GM23338 (cell line): Measurements from ENCODE around the gene CHMP5. TPM values are rescaled to one million over a fixed set of nuclear protein-coding genes. Genes with fewer than 3 reads are reported as not detected.

Experiments
- ATAC-seq: fragments of 200-7000 bp; cut with Tn5 transposase; 3 replicates; pipeline ENCODE4 v1.9.1; 2020
- DNase-seq: peaks from one replicate; pipeline ENCODE4 v3.0.0-alpha.2; 2015; ENCODE audit warnings: low spot score
- H2AFZ ChIP-seq: fragments of 200-600 bp; sonication (generic); 2 replicates; pipeline ENCODE4 v1.8.0; 2016; ENCODE audit warnings: antibody characterized with exemption, mild to moderate bottlenecking, moderate library complexity
- H3F3A ChIP-seq: fragments of 200-600 bp; sonication (generic); replicated peaks from 2 replicates; pipeline ENCODE4 v1.8.0; 2017; ENCODE audit warnings: antibody characterized with exemption, mixed run types, low read depth
- H3K27ac ChIP-seq: fragments of 200-600 bp; sonication (generic); 2 replicates; pipeline ENCODE4 v1.6.1; 2016; ENCODE audit warnings: low read depth
- H3K27me3 ChIP-seq: fragments of 200-600 bp; sonication (generic); 2 replicates; pipeline ENCODE4 v1.8.0; 2016; ENCODE audit warnings: mild to moderate bottlenecking, mixed run types, moderate library complexity; ENCODE audit not compliant: insufficient read depth
- H3K36me3 ChIP-seq: fragments of 200-600 bp; sonication (generic); 2 replicates; pipeline ENCODE4 v1.8.0; 2016; ENCODE audit warnings: mild to moderate bottlenecking; ENCODE audit not compliant: insufficient read depth
- H3K4me1 ChIP-seq: fragments of 200-600 bp; sonication (generic); 2 replicates; pipeline ENCODE4 v1.8.0; 2016; ENCODE audit warnings: mild to moderate bottlenecking, moderate library complexity; ENCODE audit not compliant: insufficient read depth
- H3K4me2 ChIP-seq: fragments of 200-600 bp; sonication (generic); 2 replicates; pipeline ENCODE4 v1.7.1; 2017; ENCODE audit warnings: mixed run types
- H3K4me3 ChIP-seq: fragments of 200-600 bp; sonication (generic); 2 replicates; pipeline ENCODE4 v1.6.1; 2016; ENCODE audit warnings: mixed run types
- H3K79me2 ChIP-seq: fragments of 200-600 bp; sonication (generic); replicated peaks from 2 replicates; pipeline ENCODE4 v1.8.0; 2017; ENCODE audit warnings: mild to moderate bottlenecking; ENCODE audit not compliant: insufficient read depth
- H3K9me2 ChIP-seq: fragments of 200-600 bp; sonication (generic); 2 replicates; pipeline ENCODE4 v1.8.0; 2017; ENCODE audit not compliant: insufficient read depth
- H4K20me1 ChIP-seq: fragments of 200-600 bp; sonication (generic); replicated peaks from 2 replicates; pipeline ENCODE4 v1.8.0; 2017; ENCODE audit warnings: mild to moderate bottlenecking; ENCODE audit not compliant: insufficient read depth
- H3K27ac Mint-ChIP-seq: 2 replicates; pipeline ENCODE4 v1.8.0; 2020; ENCODE audit warnings: inconsistent platforms, mild to moderate bottlenecking, moderate library complexity, mixed read lengths
- H3K27me3 Mint-ChIP-seq: 3 replicates; pipeline ENCODE4 v1.8.0; 2022; ENCODE audit warnings: low read depth, mild to moderate bottlenecking, moderate library complexity, mixed read lengths, inconsistent platforms; ENCODE audit not compliant: insufficient read depth, poor library complexity
- H3K36me3 Mint-ChIP-seq: 3 replicates; pipeline ENCODE4 v1.8.0; 2021; ENCODE audit warnings: low read depth, mild to moderate bottlenecking, inconsistent platforms, moderate library complexity, mixed read lengths
- H3K4me1 Mint-ChIP-seq: 3 replicates; pipeline ENCODE4 v1.8.0; 2020; ENCODE audit warnings: mild to moderate bottlenecking, inconsistent platforms, mixed read lengths
- H3K4me3 Mint-ChIP-seq: 3 replicates; pipeline ENCODE4 v1.8.0; 2021; ENCODE audit warnings: moderate library complexity, mild to moderate bottlenecking, inconsistent platforms, mixed read lengths
- H3K9me3 Mint-ChIP-seq: 3 replicates; pipeline ENCODE4 v1.8.0; 2020; ENCODE audit warnings: moderate library complexity, mild to moderate bottlenecking, inconsistent platforms, mixed read lengths
- CTCF ChIP-seq, 2 experiments: fragments of 200-600 bp in 1 of 2; sonication (generic) in 1 of 2; conservative IDR thresholded peaks; 2 replicates each; pipeline versions ENCODE4 v1.5.1 to v1.6.1; 2016 to 2017; ENCODE audit warnings: antibody characterized with exemption in 2 of 2, low read depth in 2 of 2, mild to moderate bottlenecking in 2 of 2, moderate library complexity in 1 of 2
- EZH2 ChIP-seq: fragments of 200-600 bp; sonication (generic); IDR thresholded peaks from one replicate; pipeline ENCODE4 v1.8.0; 2017; ENCODE audit warnings: antibody characterized with exemption, mild to moderate bottlenecking, low read depth; ENCODE audit not compliant: unreplicated experiment
- EZH2phosphoT487 ChIP-seq: fragments of 200-600 bp; sonication (generic); IDR thresholded peaks from one replicate; pipeline ENCODE4 v1.8.1; 2018; ENCODE audit warnings: antibody characterized with exemption; ENCODE audit not compliant: unreplicated experiment
- JUNB ChIP-seq: IDR thresholded peaks from one replicate; pipeline ENCODE4 v1.6.1; 2016; ENCODE audit warnings: antibody characterized with exemption; ENCODE audit not compliant: unreplicated experiment
- POLR2AphosphoS5 ChIP-seq: IDR thresholded peaks from 2 replicates; pipeline ENCODE4 v1.6.1; 2016; ENCODE audit warnings: antibody characterized with exemption, low read depth
- REST ChIP-seq: IDR thresholded peaks from one replicate; pipeline ENCODE4 v1.6.1; 2018; ENCODE audit warnings: antibody characterized with exemption; ENCODE audit not compliant: unreplicated experiment
- STAT1 ChIP-seq: IDR thresholded peaks from one replicate; pipeline ENCODE4 v1.6.1; 2016; ENCODE audit warnings: antibody characterized with exemption; ENCODE audit not compliant: unreplicated experiment
- ZNF114 ChIP-seq: fragments of 250-450 bp; sonication (Bioruptor Pico); IDR thresholded peaks from 2 replicates; pipeline ENCODE4 v1.5.0; 2020; ENCODE audit warnings: mild to moderate bottlenecking, moderate library complexity
- polyA plus RNA-seq: library from polyadenylated mRNA; unstranded; fragments of >200 nt; fragmentation: Nextera tagmentation; extraction: Ambion mirVana; gene quantifications from 2 replicates; pipeline ENCODE4 v1.2.1, GENCODE V29; 2016
- total RNA-seq: library from RNA; depleted of rRNA; stranded (reverse); fragments of >200 nt; shearing (Covaris generic); gene quantifications from 2 replicates; pipeline ENCODE4 v1.2.3, GENCODE V29; 2014

The CHMP5 gene
- total and polyA plus RNA-seq, 2 experiments from 2014 or later: 30.9 to 77.8 TPM

DNA sequence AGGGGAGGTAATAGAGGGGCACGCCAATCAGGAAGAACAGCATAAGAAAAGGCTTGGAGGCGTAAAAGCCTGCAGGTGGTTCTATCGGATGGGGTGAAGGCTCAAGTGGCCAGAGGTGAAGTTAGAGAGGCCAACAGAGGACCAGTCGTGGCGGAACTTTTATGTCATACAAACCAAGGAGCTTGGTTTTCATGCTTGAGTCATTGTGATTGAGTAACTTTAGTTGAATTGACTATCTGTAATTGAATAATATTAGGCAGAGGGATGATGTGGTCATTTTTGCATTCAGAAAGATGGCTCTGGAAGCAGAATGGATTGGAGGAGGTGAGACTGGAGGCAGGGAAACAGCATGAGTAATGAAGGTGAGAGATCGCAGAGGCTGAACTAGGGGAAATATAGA, 32.0 kb upstream of the CHMP5 start (continued):
- no peak for TF ChIP-seq POLR2AphosphoS5
- no peak for TF ChIP-seq JUNB
- no peak for TF ChIP-seq EZH2
- no peak for TF ChIP-seq STAT1
- TF ChIP-seq CTCF (conservative IDR thresholded peaks at IDR 0.05; ENCODE audit: low read depth in 2 of 2): no peak

DNA sequence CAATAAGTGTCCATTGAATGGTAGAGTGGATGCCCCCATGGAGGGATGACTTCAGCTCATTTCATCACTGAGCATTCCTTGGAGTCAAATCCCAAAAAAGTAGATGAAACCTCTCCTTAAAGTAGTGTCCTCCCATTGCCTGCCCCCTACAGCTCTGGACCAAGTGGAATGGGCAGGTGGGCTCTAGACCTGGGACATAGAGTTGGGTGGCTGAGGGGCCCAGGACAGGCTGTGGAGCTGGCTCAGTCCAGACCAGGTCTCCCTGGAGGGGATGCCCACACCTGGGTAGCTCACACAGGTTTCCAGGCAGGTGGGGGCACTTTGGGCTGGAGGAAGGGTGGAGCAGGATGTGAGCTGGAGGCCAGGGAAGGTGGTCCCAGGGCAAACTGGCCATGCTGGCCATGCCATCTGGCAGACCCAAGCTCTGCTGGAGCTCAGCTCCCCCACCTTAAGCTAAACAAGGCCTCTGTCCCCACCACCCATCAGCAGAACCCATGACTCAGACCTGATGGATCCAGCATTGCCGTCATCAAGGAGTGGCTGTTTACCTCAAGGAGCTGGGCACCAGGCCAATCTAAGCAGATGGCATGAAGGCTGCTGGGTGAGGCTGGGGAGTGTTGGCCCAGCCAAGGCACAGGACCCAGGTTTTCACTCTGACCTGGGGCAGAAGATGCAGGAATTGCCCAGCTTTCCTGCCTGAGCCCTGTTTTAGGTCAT, 31.1 kb upstream of the CHMP5 start:
- Histone ChIP-seq H3K4me2 (no peak overlapping the region), H2AFZ (no peak overlapping the region), H3K27ac (no peak overlapping the region), H3K4me3 (no peak overlapping the region), H4K20me1 (no peaks in the 10 kb centered on the region), H3K36me3 (no peaks in the 10 kb centered on the region), H3K27me3 (no peaks in the 10 kb centered on the region), H3K79me2 (no peaks in the 10 kb centered on the region), H3K4me1 (no peaks in the 10 kb centered on the region), H3F3A (no peaks in the 10 kb centered on the region), H3K9me2 (no peaks in the 10 kb centered on the region)
- no peaks in the 10 kb centered on the region for H3K36me3 Mint-ChIP-seq
- H3K27me3 Mint-ChIP-seq: peaks cover 10% of the 10 kb centered on the region
- H3K4me3 Mint-ChIP-seq: no peak overlapping the region
- H3K27ac Mint-ChIP-seq: no peak overlapping the region
- no peak for ATAC-seq
- no peak for DNase-seq
- TF ChIP-seq EZH2 (no peak), ZNF114 (no peak), EZH2phosphoT487 (no peak), STAT1 (no peak), REST (no peak)
- no peaks in the 10 kb centered on the region; the same call in 2 of the 3 replicates for H3K9me3 Mint-ChIP-seq
- no peaks in the 10 kb centered on the region for H3K4me1 Mint-ChIP-seq
